DND-41 (cell line): ENCODE results near the gene PEPD.

Experiments
- ATAC-seq: fragments of 200-7000 bp; cut with Tn5 transposase; 3 replicates; pipeline ENCODE4 v1.9.1; 2021; ENCODE audit warnings: low read depth; ENCODE audit not compliant: insufficient read depth
- DNase-seq: peaks from one replicate; pipeline ENCODE4 v3.0.0-alpha.2; 2020
- H2AFZ ChIP-seq: 2 replicates; pipeline ENCODE4 v1.6.0; 2012; ENCODE audit warnings: low read depth, low read length
- H3K27ac ChIP-seq: 2 replicates; pipeline ENCODE4 v1.5.1; 2012; ENCODE audit warnings: low read length, inconsistent platforms
- H3K27me3 ChIP-seq: fragments of 200-600 bp; sonication (generic); 2 replicates; pipeline ENCODE4 v1.6.0; 2012; ENCODE audit warnings: low read length, mild to moderate bottlenecking, inconsistent platforms; ENCODE audit not compliant: insufficient read depth, poor library complexity
- H3K36me3 ChIP-seq: 2 replicates; pipeline ENCODE4 v1.5.1; 2012; ENCODE audit warnings: low read length, inconsistent platforms; ENCODE audit not compliant: insufficient read depth
- H3K4me1 ChIP-seq: 2 replicates; pipeline ENCODE4 v1.5.1; 2012; ENCODE audit warnings: mild to moderate bottlenecking, low read length; ENCODE audit not compliant: insufficient read depth
- H3K4me2 ChIP-seq: 2 replicates; pipeline ENCODE4 v1.6.0; 2012; ENCODE audit warnings: mild to moderate bottlenecking, moderate library complexity, low read length, inconsistent platforms; ENCODE audit not compliant: insufficient read depth
- H3K4me3 ChIP-seq, 2 experiments: fragments of 200-600 bp in 1 of 2; shearing (Covaris generic) in 1 of 2; 2 replicates each; pipeline ENCODE4 v1.5.1; 2012 to 2016; ENCODE audit warnings: inconsistent platforms in 2 of 2, low read length in 2 of 2, mild to moderate bottlenecking in 2 of 2, low read depth in 1 of 2, moderate library complexity in 1 of 2
- H3K79me2 ChIP-seq: 2 replicates; pipeline ENCODE4 v1.6.0; 2012; ENCODE audit warnings: low read length, inconsistent platforms; ENCODE audit not compliant: insufficient read depth
- H3K9ac ChIP-seq: 2 replicates; pipeline ENCODE4 v1.6.0; 2012; ENCODE audit warnings: low read depth, mild to moderate bottlenecking, inconsistent platforms, low read length, moderate library complexity
- H3K9me3 ChIP-seq: 2 replicates; pipeline ENCODE4 v1.5.1; 2012; ENCODE audit warnings: low read length, moderate library complexity, mild to moderate bottlenecking, inconsistent platforms; ENCODE audit not compliant: insufficient read depth, severe bottlenecking
- H4K20me1 ChIP-seq: 2 replicates; pipeline ENCODE4 v1.6.0; 2012; ENCODE audit warnings: low read length; ENCODE audit not compliant: insufficient read depth
- CTCF ChIP-seq: IDR thresholded peaks from 2 replicates; pipeline ENCODE4 v1.5.1; 2012; ENCODE audit warnings: borderline replicate concordance, low read length, moderate library complexity, mild to moderate bottlenecking; ENCODE audit not compliant: poor library complexity, severe bottlenecking; ENCODE audit errors: extremely low read depth
- EZH2 ChIP-seq: IDR thresholded peaks from 3 replicates; pipeline ENCODE4 v1.6.1; 2012; ENCODE audit warnings: borderline replicate concordance, low read depth, mild to moderate bottlenecking, moderate library complexity, low read length, inconsistent platforms; ENCODE audit not compliant: severe bottlenecking

Gene PEPD

DNA sequence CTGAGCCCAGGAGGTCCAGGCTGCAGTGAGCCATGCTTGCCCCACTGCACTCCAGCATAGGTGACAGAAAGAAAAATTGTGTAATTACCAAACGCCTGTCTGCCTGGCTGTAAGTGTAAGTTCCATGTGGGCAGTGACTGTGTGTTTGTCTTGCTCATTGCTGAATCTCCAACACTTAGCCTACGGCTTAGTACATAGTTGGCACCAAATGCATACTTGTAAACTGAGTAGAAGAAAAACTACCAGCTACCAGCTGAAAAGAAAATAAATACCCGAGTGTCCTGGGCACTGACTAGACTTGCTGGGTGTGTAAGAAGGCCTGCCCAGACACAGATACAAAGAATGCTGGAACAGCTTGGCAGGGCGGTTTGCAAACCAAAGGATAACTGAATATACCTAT lies 150.8 kb downstream of the PEPD start:
- no peak overlapping the region for H3K27ac ChIP-seq
- H3K4me2 ChIP-seq: no peak overlapping the region
- TF ChIP-seq EZH2 (no peak), CTCF (no peak)
- ATAC-seq (no peak), DNase-seq (no peak)
- no peaks in the 10 kb centered on the region for H3K9me3 ChIP-seq
- no peak overlapping the region for H3K9ac ChIP-seq
- H4K20me1 ChIP-seq: peaks cover 16% of the 10 kb centered on the region
- peaks cover 2% of the 10 kb centered on the region for H3K27me3 ChIP-seq
- H3K4me1 ChIP-seq: peaks cover 19% of the 10 kb centered on the region
- peaks cover 23% of the 10 kb centered on the region for H3K79me2 ChIP-seq
- no peak overlapping the region for H2AFZ ChIP-seq
- no peaks in the 10 kb centered on the region for H3K36me3 ChIP-seq
- no peak overlapping the region for H3K4me3 ChIP-seq

GRCh38 chr19:33368074-33368864 lies 153.3 kb downstream of the PEPD start:
- Histone ChIP-seq H3K9ac (no peak overlapping the region), H3K27ac (no peak overlapping the region), H3K9me3 (no peaks in the 10 kb centered on the region), H3K4me2 (no peak overlapping the region), H3K4me1 (peaks cover 5% of the 10 kb centered on the region), H2AFZ (no peak overlapping the region), H3K79me2 (no peaks in the 10 kb centered on the region), H3K27me3 (peaks cover 4% of the 10 kb centered on the region), H4K20me1 (no peaks in the 10 kb centered on the region), H3K36me3 (no peaks in the 10 kb centered on the region), H3K4me3 (no peak overlapping the region)
- ATAC-seq (no peak), DNase-seq (no peak)
- TF ChIP-seq EZH2: no peak
- no peak for TF ChIP-seq CTCF

GRCh38 chr19:33366897-33367296 lies 154.7 kb downstream of the PEPD start:
- no peaks in the 10 kb centered on the region for H3K4me1 ChIP-seq
- no peaks in the 10 kb centered on the region for H4K20me1 ChIP-seq
- H3K4me2 ChIP-seq: no peak overlapping the region
- no peak overlapping the region for H3K9ac ChIP-seq
- TF ChIP-seq EZH2 (no peak), CTCF (no peak)
- DNase-seq (no peak), ATAC-seq (no peak)
- no peaks in the 10 kb centered on the region for H3K79me2 ChIP-seq
- H3K4me3 ChIP-seq: no peak overlapping the region
- H3K27ac ChIP-seq: no peak overlapping the region
- no peaks in the 10 kb centered on the region for H3K9me3 ChIP-seq
- H3K27me3 ChIP-seq: peaks cover 4% of the 10 kb centered on the region
- H2AFZ ChIP-seq: no peak overlapping the region
- no peaks in the 10 kb centered on the region for H3K36me3 ChIP-seq
